HEK293 (cell line): ENCODE measurements around the gene DIP2A.
"Not testable (repeated sequence)": the region's sequence is repeated elsewhere in the genome, so short reads cannot be mapped to it uniquely, and the experiment has no call there.

Experiments used
- CTCF ChIA-PET: fragments of 350-600 bp; formaldehyde crosslinking; extraction: SDS; loops from one replicate; lab custom pipeline; 2021; ENCODE audit warnings: antibody characterized with exemption; lab: Yijun Ruan, JAX
- POLR2A ChIA-PET: fragments of 300-600 bp; formaldehyde crosslinking; extraction: SDS; loops from one replicate; lab custom pipeline; 2020; ENCODE audit warnings: antibody characterized with exemption, inconsistent platforms; lab: Yijun Ruan, JAX
- H3K27ac ChIP-seq: fragments of 200-500 bp; sonication (Bioruptor generic); 2 replicates; pipeline ENCODE4 v1.5.1; 2014; ENCODE audit warnings: low read depth, low read length, control low read depth, inconsistent platforms; ENCODE audit errors: extremely low read depth
- H3K36me3 ChIP-seq, 2 experiments: fragments of 200-500 bp in 1 of 2; sonication (Bioruptor generic) in 1 of 2; 1 replicate in 1 of 2; 2 replicates in 1 of 2; pipeline ENCODE4 v1.5.1; 2014 to 2017; ENCODE audit warnings: inconsistent platforms in 2 of 2, low read length in 2 of 2; ENCODE audit not compliant: control insufficient read depth in 2 of 2, insufficient read depth in 1 of 2
- H3K4me1 ChIP-seq: fragments of 200-500 bp; sonication (Bioruptor generic); 2 replicates; pipeline ENCODE4 v1.5.1; 2014; ENCODE audit warnings: mild to moderate bottlenecking, low read length, inconsistent platforms; ENCODE audit not compliant: control insufficient read depth, insufficient read depth
- H3K4me3 ChIP-seq: 2 replicates; pipeline ENCODE4 v1.5.1; 2011; ENCODE audit warnings: low read depth, mild to moderate bottlenecking, control low read depth, low read length, moderate library complexity
- H3K9me3 ChIP-seq: fragments of 200-500 bp; sonication (Bioruptor generic); 2 replicates; pipeline ENCODE4 v1.5.1; 2014; ENCODE audit warnings: low read depth, low read length, inconsistent platforms; ENCODE audit not compliant: control insufficient read depth, insufficient read depth
- AEBP2 ChIP-seq: fragments of 450-650 bp; formaldehyde crosslinking; IDR thresholded peaks from 2 replicates; pipeline ENCODE4 v1.5.1; 2016; ENCODE audit warnings: missing biosample characterization, missing genetic modification characterization, borderline replicate concordance
- CTCF ChIP-seq: fragments of 450-650 bp; formaldehyde crosslinking; IDR thresholded peaks from 2 replicates; pipeline ENCODE4 v1.5.1; 2016; ENCODE audit warnings: missing biosample characterization, missing genetic modification characterization
- FEZF1 ChIP-seq: fragments of 450-650 bp; formaldehyde crosslinking; IDR thresholded peaks from 2 replicates; pipeline ENCODE4 v1.5.1; 2016; ENCODE audit warnings: missing biosample characterization, missing genetic modification characterization
- GFI1B ChIP-seq: fragments of 450-650 bp; formaldehyde crosslinking; IDR thresholded peaks from 2 replicates; pipeline ENCODE4 v1.5.1; 2016; ENCODE audit warnings: missing biosample characterization, missing genetic modification characterization
- MYNN ChIP-seq: fragments of 450-650 bp; formaldehyde crosslinking; IDR thresholded peaks from 2 replicates; pipeline ENCODE4 v1.5.1; 2016; ENCODE audit warnings: missing biosample characterization, missing genetic modification characterization, borderline replicate concordance
- MZF1 ChIP-seq: fragments of 450-650 bp; formaldehyde crosslinking; IDR thresholded peaks from 2 replicates; pipeline ENCODE4 v1.5.1; 2017; ENCODE audit warnings: missing biosample characterization, missing genetic modification characterization, borderline replicate concordance
- SALL2 ChIP-seq: fragments of 450-650 bp; formaldehyde crosslinking; IDR thresholded peaks from 2 replicates; pipeline ENCODE4 v1.5.0; 2017; ENCODE audit warnings: missing biosample characterization, mild to moderate bottlenecking, missing genetic modification characterization, borderline replicate concordance
- YY1 ChIP-seq: fragments of 450-650 bp; formaldehyde crosslinking; IDR thresholded peaks from 2 replicates; pipeline ENCODE4 v1.5.1; 2018; ENCODE audit warnings: missing biosample characterization, missing genetic modification characterization
- ZBTB44 ChIP-seq: fragments of 450-650 bp; IDR thresholded peaks from 2 replicates; pipeline ENCODE4 v1.5.1; 2018; ENCODE audit warnings: missing biosample characterization, mild to moderate bottlenecking, missing genetic modification characterization
- ZFP37 ChIP-seq: fragments of 450-650 bp; formaldehyde crosslinking; IDR thresholded peaks from 2 replicates; pipeline ENCODE4 v1.5.1; 2016; ENCODE audit warnings: missing biosample characterization, missing genetic modification characterization
- ZNF10 ChIP-seq: fragments of 450-650 bp; formaldehyde crosslinking; IDR thresholded peaks from 2 replicates; pipeline ENCODE4 v1.5.1; 2017; ENCODE audit warnings: missing biosample characterization, missing genetic modification characterization
- ZNF324 ChIP-seq: fragments of 450-650 bp; formaldehyde crosslinking; IDR thresholded peaks from 2 replicates; pipeline ENCODE4 v1.5.1; 2016; ENCODE audit warnings: missing biosample characterization, missing genetic modification characterization
- ZNF521 ChIP-seq: fragments of 450-650 bp; formaldehyde crosslinking; IDR thresholded peaks from 2 replicates; pipeline ENCODE4 v1.5.1; 2017; ENCODE audit warnings: missing biosample characterization, mild to moderate bottlenecking, missing genetic modification characterization
- ZNF529 ChIP-seq: fragments of 450-650 bp; formaldehyde crosslinking; IDR thresholded peaks from 2 replicates; pipeline ENCODE4 v1.5.1; 2017; ENCODE audit warnings: missing genetic modification characterization, missing biosample characterization; ENCODE audit not compliant: insufficient replicate concordance
- ZNF843 ChIP-seq: fragments of 450-650 bp; formaldehyde crosslinking; IDR thresholded peaks from 2 replicates; pipeline ENCODE4 v1.5.1; 2016; ENCODE audit warnings: missing biosample characterization, missing genetic modification characterization

DIP2A gene

GRCh38 chr21:46570631-46571030 lies 111.9 kb downstream of the DIP2A start (continued):
- no peak for TF ChIP-seq MZF1

- Histone ChIP-seq H3K4me1 (no peaks in the 10 kb centered on the region), H3K27ac (no peak overlapping the region), H3K4me3 (no peak overlapping the region), H3K9me3 (no peaks in the 10 kb centered on the region), H3K36me3 (peaks cover 21 to 35% of the 10 kb centered on the region in 2 experiments)
- ChIA-PET POLR2A (no interaction called here), CTCF (no interaction called here)
- TF ChIP-seq SALL2 (tag by site-specific recombination) (no peak), MYNN (no peak), ZNF521 (tag by site-specific recombination) (no peak), YY1 (tag by site-specific recombination) (no peak), CTCF (tag by site-specific recombination) (no peak), GFI1B (tag by site-specific recombination) (no peak), FEZF1 (tag by site-specific recombination) (no peak), ZNF529 (no peak), ZBTB44 (tag by site-specific recombination) (no peak), AEBP2 (tag by site-specific recombination) (no peak), ZNF843 (tag by site-specific recombination) (no peak), ZNF324 (no peak), ZNF10 (tag by site-specific recombination) (no peak)
Measured at GRCh38 chr21:46572850-46573249, 114.2 kb downstream of the DIP2A start.

- peak; percentile 91 for TF ChIP-seq ZFP37 (tag by site-specific recombination)
- TF ChIP-seq, all 188 proteins: peak for 1; not testable (repeated sequence) for 187
Measured at GRCh38 chr21:46577786-46578185, 119.1 kb downstream of the DIP2A start.

GRCh38 chr21:46579394-46579793 lies 120.7 kb downstream of the DIP2A start:
- H3K4me1 ChIP-seq, H3K9me3 ChIP-seq, POLR2A ChIA-PET, H3K4me3 ChIP-seq, H3K27ac ChIP-seq: not testable (repeated sequence)
- CTCF ChIA-PET = interaction anchor here (1.5 kb wide), 1 partner anchor 48 kb away, joined by 3 read pairs; no protein-coding TSS in a partner anchor
- peaks cover 0 to 15% of the 10 kb centered on the region in 2 experiments; a peak in 1 of 3 replicates for H3K36me3 ChIP-seq

More at GRCh38 chr21:46577786-46578185, 119.1 kb downstream of the DIP2A start:
- H3K4me1 ChIP-seq, H3K9me3 ChIP-seq, H3K4me3 ChIP-seq, H3K27ac ChIP-seq, CTCF ChIA-PET, POLR2A ChIA-PET: not testable (repeated sequence)
- H3K36me3 ChIP-seq = peaks cover 1 to 17% of the 10 kb centered on the region in 2 experiments
